Astrocyte (in vitro differentiated cells and primary cell): ENCODE data around the gene YPEL1. TPM values are rescaled to one million over a fixed set of nuclear protein-coding genes. Genes with fewer than 3 reads are reported as not detected.
A peak's percentile ranks its signal among the peaks of the same experiment; 100 is the strongest.

Source experiments
- DNase-seq: peaks from one replicate; pipeline ENCODE4 v3.0.0-alpha.2; 2010; ENCODE audit warnings: low read depth
- FAIRE-seq: peaks from 2 replicates; lab custom pipeline; 2011; peaks lifted over from hg19 to GRCh38; lab: Jason Lieb, UNC
- H2AFZ ChIP-seq: 2 replicates; pipeline ENCODE4 v1.6.0; 2012; ENCODE audit warnings: low read depth, low read length, inconsistent platforms
- H3K27ac ChIP-seq: 2 replicates; pipeline ENCODE4 v1.5.1; 2011; ENCODE audit warnings: low read depth, low read length, inconsistent platforms
- H3K27me3 ChIP-seq: 2 replicates; pipeline ENCODE4 v1.6.0; 2011; ENCODE audit warnings: low read length, inconsistent platforms; ENCODE audit not compliant: insufficient read depth
- H3K36me3 ChIP-seq: 2 replicates; pipeline ENCODE4 v1.5.1; 2011; ENCODE audit warnings: low read length, inconsistent platforms; ENCODE audit not compliant: insufficient read depth
- H3K4me1 ChIP-seq: 2 replicates; pipeline ENCODE4 v1.5.1; 2011; ENCODE audit warnings: low read length, inconsistent platforms; ENCODE audit not compliant: insufficient read depth
- H3K4me2 ChIP-seq: 2 replicates; pipeline ENCODE4 v1.6.0; 2012; ENCODE audit warnings: low read length, inconsistent platforms
- H3K4me3 ChIP-seq: 2 replicates; pipeline ENCODE4 v1.5.1; 2011; ENCODE audit warnings: low read depth, mild to moderate bottlenecking, low read length, inconsistent platforms; ENCODE audit not compliant: insufficient read depth
- H3K79me2 ChIP-seq: 2 replicates; pipeline ENCODE4 v1.6.0; 2012; ENCODE audit warnings: mild to moderate bottlenecking, low read length, inconsistent platforms; ENCODE audit not compliant: insufficient read depth
- H3K9ac ChIP-seq: 2 replicates; pipeline ENCODE4 v1.6.0; 2012; ENCODE audit warnings: mild to moderate bottlenecking, low read length, inconsistent platforms
- H3K9me3 ChIP-seq: 2 replicates; pipeline ENCODE4 v1.5.1; 2012; ENCODE audit warnings: low read depth, mild to moderate bottlenecking, low read length, inconsistent platforms; ENCODE audit not compliant: insufficient read depth
- H4K20me1 ChIP-seq: 2 replicates; pipeline ENCODE4 v1.6.0; 2012; ENCODE audit warnings: low read length, inconsistent platforms; ENCODE audit not compliant: insufficient read depth
- H3K27ac Mint-ChIP-seq: one replicate; pipeline ENCODE4 v1.8.0; 2021; ENCODE audit warnings: mild to moderate bottlenecking, mixed read lengths; ENCODE audit not compliant: unreplicated experiment
- H3K27me3 Mint-ChIP-seq: one replicate; pipeline ENCODE4 v1.8.0; 2021; ENCODE audit warnings: low read depth, mixed read lengths; ENCODE audit not compliant: unreplicated experiment
- H3K36me3 Mint-ChIP-seq: one replicate; pipeline ENCODE4 v1.8.0; 2021; ENCODE audit warnings: low read depth, mixed read lengths; ENCODE audit not compliant: unreplicated experiment
- H3K4me1 Mint-ChIP-seq: one replicate; pipeline ENCODE4 v1.8.0; 2021; ENCODE audit warnings: low read depth, mixed read lengths; ENCODE audit not compliant: unreplicated experiment
- H3K4me3 Mint-ChIP-seq: one replicate; pipeline ENCODE4 v1.8.0; 2021; ENCODE audit warnings: mild to moderate bottlenecking, moderate library complexity, mixed read lengths; ENCODE audit not compliant: unreplicated experiment
- H3K9me3 Mint-ChIP-seq: one replicate; pipeline ENCODE4 v1.8.0; 2021; ENCODE audit warnings: mild to moderate bottlenecking, mixed read lengths; ENCODE audit not compliant: unreplicated experiment
- EZH2 ChIP-seq: IDR thresholded peaks from 2 replicates; pipeline ENCODE4 v1.6.1; 2012; ENCODE audit warnings: mild to moderate bottlenecking, low read length, inconsistent platforms; ENCODE audit not compliant: insufficient read depth
- total RNA-seq: library from RNA; stranded (reverse); gene quantifications from 2 replicates; pipeline ENCODE4 v1.2.1, GENCODE V29; 2021
- TF ChIP-seq, protein P1 (sequence below): IDR thresholded peaks from 2 replicates; pipeline ENCODE4 v1.5.1; 2011; ENCODE audit warnings: low read depth, mild to moderate bottlenecking, inconsistent platforms, low read length, moderate library complexity; ENCODE audit not compliant: insufficient read depth

The YPEL1 gene
- total RNA-seq, 1 donor from 2014 or later: 0.86 TPM

- Histone ChIP-seq H3K36me3 (no peaks in the 10 kb centered on the region), H3K9ac (no peak overlapping the region), H2AFZ (no peak overlapping the region), H3K9me3 (no peaks in the 10 kb centered on the region), H3K27ac (no peak overlapping the region), H3K79me2 (no peaks in the 10 kb centered on the region), H3K4me3 (no peak overlapping the region), H3K4me2 (no peak overlapping the region), H3K27me3 (no peaks in the 10 kb centered on the region), H4K20me1 (no peaks in the 10 kb centered on the region), H3K4me1 (peaks cover 7% of the 10 kb centered on the region)
- FAIRE-seq (no peak), DNase-seq (no peak)
- Mint-ChIP-seq H3K27me3 (peaks cover 16% of the 10 kb centered on the region), H3K27ac (no peak overlapping the region), H3K4me3 (no peak overlapping the region), H3K4me1 (no peaks in the 10 kb centered on the region), H3K9me3 (no peaks in the 10 kb centered on the region), H3K36me3 (no peaks in the 10 kb centered on the region)
- TF ChIP-seq, protein P1, sequence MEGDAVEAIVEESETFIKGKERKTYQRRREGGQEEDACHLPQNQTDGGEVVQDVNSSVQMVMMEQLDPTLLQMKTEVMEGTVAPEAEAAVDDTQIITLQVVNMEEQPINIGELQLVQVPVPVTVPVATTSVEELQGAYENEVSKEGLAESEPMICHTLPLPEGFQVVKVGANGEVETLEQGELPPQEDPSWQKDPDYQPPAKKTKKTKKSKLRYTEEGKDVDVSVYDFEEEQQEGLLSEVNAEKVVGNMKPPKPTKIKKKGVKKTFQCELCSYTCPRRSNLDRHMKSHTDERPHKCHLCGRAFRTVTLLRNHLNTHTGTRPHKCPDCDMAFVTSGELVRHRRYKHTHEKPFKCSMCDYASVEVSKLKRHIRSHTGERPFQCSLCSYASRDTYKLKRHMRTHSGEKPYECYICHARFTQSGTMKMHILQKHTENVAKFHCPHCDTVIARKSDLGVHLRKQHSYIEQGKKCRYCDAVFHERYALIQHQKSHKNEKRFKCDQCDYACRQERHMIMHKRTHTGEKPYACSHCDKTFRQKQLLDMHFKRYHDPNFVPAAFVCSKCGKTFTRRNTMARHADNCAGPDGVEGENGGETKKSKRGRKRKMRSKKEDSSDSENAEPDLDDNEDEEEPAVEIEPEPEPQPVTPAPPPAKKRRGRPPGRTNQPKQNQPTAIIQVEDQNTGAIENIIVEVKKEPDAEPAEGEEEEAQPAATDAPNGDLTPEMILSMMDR: no peak
- TF ChIP-seq EZH2: no peak
These were observed 74.7 kb downstream of the YPEL1 start for GRCh38 chr22:21660904-21661303.

GRCh38 chr22:21659864-21660525, 75.6 kb downstream of the YPEL1 start:
- Histone ChIP-seq H3K27me3 (no peaks in the 10 kb centered on the region), H3K27ac (no peak overlapping the region), H3K4me3 (no peak overlapping the region), H3K4me1 (peaks cover 7% of the 10 kb centered on the region), H3K79me2 (no peaks in the 10 kb centered on the region), H3K36me3 (no peaks in the 10 kb centered on the region), H3K9me3 (no peaks in the 10 kb centered on the region), H4K20me1 (no peaks in the 10 kb centered on the region), H3K9ac (no peak overlapping the region), H2AFZ (no peak overlapping the region), H3K4me2 (no peak overlapping the region)
- H3K27me3 Mint-ChIP-seq: peaks cover 16% of the 10 kb centered on the region
- no peak for TF ChIP-seq EZH2
- TF ChIP-seq, protein P1: no peak
- FAIRE-seq: no peak
- DNase-seq: no peak
- H3K36me3 Mint-ChIP-seq: no peaks in the 10 kb centered on the region
- H3K9me3 Mint-ChIP-seq: no peaks in the 10 kb centered on the region
- no peaks in the 10 kb centered on the region for H3K4me1 Mint-ChIP-seq
- H3K4me3 Mint-ChIP-seq: no peak overlapping the region
- H3K27ac Mint-ChIP-seq: no peak overlapping the region

DNA sequence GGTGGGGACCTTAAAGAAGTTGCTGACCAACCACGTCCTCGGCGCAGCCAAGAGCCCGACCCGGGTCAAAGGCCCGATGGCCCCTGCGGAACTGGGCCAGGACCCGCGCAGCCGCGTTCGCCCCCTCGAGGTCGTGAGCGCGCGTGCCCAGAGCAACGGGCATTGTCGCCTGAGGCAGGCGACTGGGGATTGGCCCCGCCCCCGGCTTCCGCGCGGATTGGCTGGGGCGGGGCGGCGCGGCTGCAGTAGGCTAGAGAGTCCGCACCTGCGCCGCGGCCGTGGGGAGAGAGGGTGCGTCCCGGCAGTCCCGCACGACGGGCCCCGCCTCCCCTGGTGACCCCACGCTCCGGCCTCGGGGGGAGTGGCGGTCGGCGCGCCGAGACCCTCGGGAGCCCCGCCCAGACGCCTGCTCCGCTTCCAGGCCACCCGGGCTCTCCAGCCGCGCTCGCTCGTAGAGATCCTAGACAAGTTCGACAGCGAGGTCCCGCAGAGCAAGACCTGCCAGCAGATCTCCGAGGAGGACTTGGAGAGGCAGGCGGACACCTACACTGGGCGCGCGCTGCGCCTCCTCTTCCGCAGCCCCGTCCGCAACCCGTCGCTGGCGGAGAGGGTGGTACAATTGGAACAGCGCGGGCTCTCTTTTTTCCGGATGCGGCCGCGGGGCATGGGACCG, 78.1 kb downstream of the YPEL1 start:
- Mint-ChIP-seq H3K9me3 (no peaks in the 10 kb centered on the region), H3K36me3 (no peaks in the 10 kb centered on the region), H3K27ac (no peak overlapping the region), H3K4me1 (no peaks in the 10 kb centered on the region), H3K27me3 (peaks cover 16% of the 10 kb centered on the region), H3K4me3 (peak overlapping the region; percentile 67)
- no peaks in the 10 kb centered on the region for H3K27me3 ChIP-seq
- H4K20me1 ChIP-seq: no peaks in the 10 kb centered on the region
- DNase-seq (no peak), FAIRE-seq (no peak)
- TF ChIP-seq EZH2: no peak
- TF ChIP-seq, protein P1: no peak
- H3K9ac ChIP-seq: peak overlapping the region; percentile 0
- H3K4me3 ChIP-seq: peak overlapping the region; percentile 54
- H3K36me3 ChIP-seq: peaks cover 3% of the 10 kb centered on the region
- H3K79me2 ChIP-seq: peaks cover 13% of the 10 kb centered on the region
- H3K4me2 ChIP-seq: peak overlapping the region; percentile 86
- peak overlapping the region; percentile 75 for H2AFZ ChIP-seq
- no peak overlapping the region for H3K27ac ChIP-seq
- no peaks in the 10 kb centered on the region for H3K9me3 ChIP-seq
- H3K4me1 ChIP-seq: peaks cover 15% of the 10 kb centered on the region
